Measurements from ENCODE around the gene CHMP1B.

CHMP1B gene

GRCh38 chr18:11851146-11851805 is at the start of gene CHMP1B:
Gene CHMP1B, plus strand, starts transcription at chr18:11851413. Its CDS starts 99 bp downstream, at chr18:11851512.
- peak; percentile 85 for DNase-seq

GRCh38 chr18:11801573-11801972 is 49.6 kb upstream of the CHMP1B start:
- no peak for DNase-seq

- DNase-seq = no peak
These were observed 49.1 kb upstream of the CHMP1B start for GRCh38 chr18:11802158-11802557.

- DNase-seq = no peak
These were observed 48.6 kb upstream of the CHMP1B start for GRCh38 chr18:11802586-11802985.

- DNase-seq = no peak
These were observed 44.0 kb upstream of the CHMP1B start for GRCh38 chr18:11807233-11807632.

GRCh38 chr18:11808001-11808855 is 43.0 kb upstream of the CHMP1B start:
- DNase-seq = no peak

GRCh38 chr18:11809895-11810294 is 41.3 kb upstream of the CHMP1B start:
- no peak for DNase-seq

GRCh38 chr18:11810379-11810778 is 40.8 kb upstream of the CHMP1B start:
- no peak for DNase-seq

- DNase-seq = no peak
These were observed 40.2 kb upstream of the CHMP1B start for GRCh38 chr18:11811009-11811408.

- DNase-seq = no peak
These were observed 34.0 kb upstream of the CHMP1B start for GRCh38 chr18:11817229-11817628.

GRCh38 chr18:11818486-11819203 is 32.6 kb upstream of the CHMP1B start:
- no peak for DNase-seq

- no peak for DNase-seq
These were observed 31.3 kb upstream of the CHMP1B start for GRCh38 chr18:11819938-11820337.

GRCh38 chr18:11820697-11821096 is 30.5 kb upstream of the CHMP1B start:
- no peak for DNase-seq

GRCh38 chr18:11821208-11821607 is 30.0 kb upstream of the CHMP1B start:
- DNase-seq = no peak

GRCh38 chr18:11821643-11822237 is 29.5 kb upstream of the CHMP1B start:
- no peak for DNase-seq

GRCh38 chr18:11823545-11823944 is 27.7 kb upstream of the CHMP1B start:
- DNase-seq = no peak

GRCh38 chr18:11826836-11827235 is 24.4 kb upstream of the CHMP1B start:
- no peak for DNase-seq

GRCh38 chr18:11828786-11829432 is 22.3 kb upstream of the CHMP1B start:
- DNase-seq = no peak

- DNase-seq = no peak
These were observed 20.6 kb upstream of the CHMP1B start for GRCh38 chr18:11830585-11830984.

GRCh38 chr18:11831921-11832320 is 19.3 kb upstream of the CHMP1B start:
- DNase-seq = no peak

- DNase-seq = no peak
These were observed 16.4 kb upstream of the CHMP1B start for GRCh38 chr18:11834772-11835171.

GRCh38 chr18:11839556-11839955 is 11.7 kb upstream of the CHMP1B start:
- no peak for DNase-seq

GRCh38 chr18:11840493-11840892 is 10.7 kb upstream of the CHMP1B start:
- no peak for DNase-seq

All from NCI-H1092 (cell line).